Mesenteric fat pad (tissue), 1 donor: Measurements from ENCODE around the gene SYPL2. TPM values are rescaled to one million over a fixed set of nuclear protein-coding genes. Genes with fewer than 3 reads are reported as not detected.
A peak's percentile ranks its signal among the peaks of the same experiment; 100 is the strongest.

ENCODE experiments used
- DNase-seq: peaks from one replicate; pipeline ENCODE4 v3.0.0-alpha.2; 2020; ENCODE audit warnings: low spot score
- total RNA-seq: library from RNA; stranded (reverse); fragmentation: NEBNext Ultra II Directional; extraction: Animal tissue kit (Norgen Biotek cat#: 25700); gene quantifications from one replicate; pipeline ENCODE4 v1.2.1, GENCODE V29; 2021
- donor health status: DM: yes; HTN: yes; CAD: no.

The SYPL2 gene
- total RNA-seq, 1 donor from 2014 or later, result 7.3 TPM

GRCh38 chr1:109513110-109513710 is 46.9 kb downstream of the SYPL2 start:
- no peak for DNase-seq

- no peak for DNase-seq
These were observed 48.5 kb downstream of the SYPL2 start for GRCh38 chr1:109514846-109515245.

- no peak for DNase-seq
These were observed 50.5 kb downstream of the SYPL2 start for GRCh38 chr1:109516872-109517271.

GRCh38 chr1:109517337-109517736 is 51.0 kb downstream of the SYPL2 start:
- no peak for DNase-seq

- DNase-seq, result no peak
These were observed 54.9 kb downstream of the SYPL2 start for GRCh38 chr1:109521002-109521951.

- DNase-seq, result no peak
These were observed 55.7 kb downstream of the SYPL2 start for GRCh38 chr1:109522026-109522425.

GRCh38 chr1:109523706-109524105 is 57.4 kb downstream of the SYPL2 start:
- DNase-seq, result no peak

- DNase-seq, result no peak
These were observed 60.9 kb downstream of the SYPL2 start for GRCh38 chr1:109527098-109527811.

GRCh38 chr1:109527846-109528695 is 61.7 kb downstream of the SYPL2 start:
- DNase-seq, result no peak

- no peak for DNase-seq
These were observed 62.4 kb downstream of the SYPL2 start for GRCh38 chr1:109528712-109529111.

- DNase-seq, result peak; percentile 83
These were observed 63.6 kb downstream of the SYPL2 start for GRCh38 chr1:109529881-109530456.

GRCh38 chr1:109530457-109531087 is 64.2 kb downstream of the SYPL2 start:
- DNase-seq, result peak; percentile 64

- peak; percentile 57 for DNase-seq
These were observed 65.0 kb downstream of the SYPL2 start for GRCh38 chr1:109531380-109531779.

Other genes starting within 250 kb of the SYPL2 start
- gene CELSR2, start 217.0 kb upstream of the SYPL2 start, total RNA-seq, result 1.5 TPM
- gene PSRC1, start 183.4 kb upstream of the SYPL2 start, total RNA-seq, result 0.90 TPM
- gene MYBPHL, start 159.5 kb upstream of the SYPL2 start, total RNA-seq, result not detected
- 169 TPM for gene SORT1, start 68.6 kb upstream of the SYPL2 start, total RNA-seq
- gene PSMA5, start 40.1 kb upstream of the SYPL2 start, total RNA-seq, result 63.9 TPM
- gene ATXN7L2, start 17.4 kb downstream of the SYPL2 start, total RNA-seq, result 3.0 TPM
- gene CYB561D1, start 27.5 kb downstream of the SYPL2 start, total RNA-seq, result 8.9 TPM
- gene AMIGO1, start 43.2 kb downstream of the SYPL2 start, total RNA-seq, result 7.4 TPM
- gene GPR61, start 73.3 kb downstream of the SYPL2 start, total RNA-seq, result not detected
- 8.7 TPM for gene GNAI3, start 82.1 kb downstream of the SYPL2 start, total RNA-seq
- not detected for gene GNAT2, start 153.1 kb downstream of the SYPL2 start, total RNA-seq
- gene AMPD2, start 153.3 kb downstream of the SYPL2 start, total RNA-seq, result 63.1 TPM
- 22.6 TPM for gene GSTM4, start 189.6 kb downstream of the SYPL2 start, total RNA-seq
- 51.2 TPM for gene GSTM2, start 201.5 kb downstream of the SYPL2 start, total RNA-seq
- gene GSTM1, start 221.3 kb downstream of the SYPL2 start, total RNA-seq, result not detected
- 13.1 TPM for gene GSTM5, start 245.7 kb downstream of the SYPL2 start, total RNA-seq